BJ (cell line): ENCODE results near the gene FGD4. TPM values are rescaled to one million over a fixed set of nuclear protein-coding genes. Genes with fewer than 3 reads are reported as not detected.

ENCODE experiments used
- CTCF ChIA-PET: fragments of 350-600 bp; formaldehyde crosslinking; extraction: SDS; loops from one replicate; lab custom pipeline; 2021; ENCODE audit warnings: antibody characterized with exemption, inconsistent platforms; lab: Yijun Ruan, JAX
- POLR2A ChIA-PET: fragments of 300-600 bp; sonication (Branson Sonifier 250); formaldehyde crosslinking; extraction: SDS; loops from one replicate; lab custom pipeline; 2021; ENCODE audit warnings: antibody characterized with exemption; lab: Charles Lee
- DNase-seq: peaks from one replicate; pipeline ENCODE4 v3.0.0-alpha.2; 2011; ENCODE audit warnings: low read depth
- H3K27me3 ChIP-seq: 2 replicates; pipeline ENCODE4 v1.6.0; 2011; ENCODE audit warnings: low read length; ENCODE audit not compliant: control insufficient read depth, insufficient read depth
- H3K36me3 ChIP-seq: 2 replicates; pipeline ENCODE4 v1.5.1; 2011; ENCODE audit warnings: low read length; ENCODE audit not compliant: control insufficient read depth, insufficient read depth
- H3K4me3 ChIP-seq: 2 replicates; pipeline ENCODE4 v1.5.1; 2011; ENCODE audit warnings: low read depth, mild to moderate bottlenecking, control low read depth, low read length
- CTCF ChIP-seq: IDR thresholded peaks from 2 replicates; pipeline ENCODE4 v1.5.1; 2011; ENCODE audit warnings: low read depth, mild to moderate bottlenecking, control low read depth, inconsistent platforms, low read length, moderate library complexity; ENCODE audit not compliant: insufficient read depth
- polyA plus RNA-seq: library from polyadenylated mRNA; depleted of rRNA; stranded (reverse); fragments of >200 nt; gene quantifications from 2 replicates; pipeline ENCODE4 v1.2.3, GENCODE V29; 2011

The FGD4 gene
- polyA plus RNA-seq, 1 experiment, result 11.1 TPM

DNA sequence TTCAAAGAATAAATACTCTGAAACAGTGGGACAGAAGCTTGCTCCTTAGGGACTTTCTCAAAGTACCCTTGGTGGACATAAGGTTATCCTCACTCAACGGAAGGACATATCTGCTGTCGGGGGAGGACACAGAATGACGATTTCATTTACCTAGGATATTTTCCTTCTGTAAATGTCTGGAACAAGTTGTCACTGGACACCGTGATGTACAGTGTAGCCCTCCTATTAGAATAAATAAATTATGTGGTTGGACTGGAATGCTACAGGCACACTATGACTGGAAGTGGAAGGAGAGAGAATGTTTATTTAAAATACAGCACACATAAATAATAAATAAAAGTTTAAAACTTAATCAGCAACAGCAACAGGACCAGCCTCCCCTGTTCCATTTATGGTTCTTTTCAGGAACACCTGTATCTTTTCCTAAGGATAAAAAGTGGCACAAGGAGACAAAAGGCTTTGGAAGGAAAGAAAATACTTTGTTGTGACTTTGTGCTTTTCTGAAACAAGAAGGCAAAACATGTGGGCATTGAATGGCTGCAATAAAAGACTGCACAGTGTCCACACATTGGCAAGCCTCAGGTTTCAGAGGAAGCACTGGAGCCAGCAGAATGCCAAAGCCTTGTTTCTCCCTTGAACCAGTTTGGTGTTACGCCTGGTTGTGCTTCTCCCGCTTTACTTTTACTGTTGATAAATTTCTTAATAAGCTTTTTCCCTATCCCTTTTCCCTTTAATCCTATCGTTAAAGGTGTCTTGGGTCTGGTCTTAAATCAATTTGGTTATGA lies 36.8 kb downstream of the FGD4 start:
- Histone ChIP-seq H3K4me3 (no peak overlapping the region), H3K36me3 (no peaks in the 10 kb centered on the region), H3K27me3 (no peaks in the 10 kb centered on the region)
- DNase-seq, result no peak
- ChIA-PET POLR2A (no interaction called here), CTCF (no interaction called here)
- TF ChIP-seq CTCF, result no peak

GRCh38 chr12:32437095-32437515 lies 37.7 kb downstream of the FGD4 start:
- no peaks in the 10 kb centered on the region for H3K36me3 ChIP-seq
- no peak overlapping the region for H3K4me3 ChIP-seq
- TF ChIP-seq CTCF, result no peak
- no peaks in the 10 kb centered on the region for H3K27me3 ChIP-seq
- peak; percentile 80 for DNase-seq
- CTCF ChIA-PET, result interaction anchor here (1.1 to 1.5 kb wide), 2 partner anchors 14 to 231 kb away, joined by 3 to 4 read pairs; no protein-coding TSS in a partner anchor
- POLR2A ChIA-PET, result interaction anchor here (0.6 kb wide), 1 partner anchor 102 kb away, joined by 6 read pairs; no protein-coding TSS in a partner anchor

GRCh38 chr12:32440120-32440865 lies 40.9 kb downstream of the FGD4 start:
- Histone ChIP-seq H3K4me3 (no peak overlapping the region), H3K27me3 (no peaks in the 10 kb centered on the region), H3K36me3 (no peaks in the 10 kb centered on the region)
- ChIA-PET CTCF (interaction anchor here (1.0 kb wide), 1 partner anchor 16 kb away, joined by 3 read pairs; no protein-coding TSS in a partner anchor), POLR2A (no interaction called here)
- TF ChIP-seq CTCF, result no peak
- DNase-seq, result no peak

- TF ChIP-seq CTCF, result no peak
- ChIA-PET POLR2A (no interaction called here), CTCF (interaction anchor here (0.8 kb wide), 1 partner anchor 12 kb away, joined by 3 read pairs; no protein-coding TSS in a partner anchor)
- Histone ChIP-seq H3K27me3 (no peaks in the 10 kb centered on the region), H3K36me3 (no peaks in the 10 kb centered on the region), H3K4me3 (no peak overlapping the region)
- DNase-seq, result no peak
Measured at GRCh38 chr12:32443491-32443890, 44.1 kb downstream of the FGD4 start.

- no peak for TF ChIP-seq CTCF
- POLR2A ChIA-PET, result no interaction called here
- no peaks in the 10 kb centered on the region for H3K27me3 ChIP-seq
- H3K36me3 ChIP-seq, result no peaks in the 10 kb centered on the region
- no peak for DNase-seq
- no peak overlapping the region for H3K4me3 ChIP-seq
- CTCF ChIA-PET, result interaction anchor here (0.6 kb wide), 1 partner anchor 11 kb away, joined by 3 read pairs; no protein-coding TSS in a partner anchor
Measured at GRCh38 chr12:32444895-32445294, 45.5 kb downstream of the FGD4 start.
